HepG2 (cell line): ENCODE results near the gene MRRF.

ENCODE experiments used
- CTCF ChIP-seq: sonication (generic); formaldehyde crosslinking; IDR thresholded peaks from 2 replicates; pipeline ENCODE4 v1.5.0; 2020; ENCODE audit warnings: mild to moderate bottlenecking, missing genetic modification reagents, moderate library complexity
- EED ChIP-seq: sonication (generic); formaldehyde crosslinking; IDR thresholded peaks from 2 replicates; pipeline ENCODE4 v1.5.0; 2020; ENCODE audit warnings: mild to moderate bottlenecking, missing genetic modification reagents
- FOXC1 ChIP-seq: sonication (generic); formaldehyde crosslinking; IDR thresholded peaks from 2 replicates; pipeline ENCODE4 v1.8.0; 2022; ENCODE audit warnings: mild to moderate bottlenecking, missing genetic modification reagents, borderline replicate concordance
- KDM1A ChIP-seq: IDR thresholded peaks from 2 replicates; pipeline ENCODE4 v1.6.1; 2016; ENCODE audit warnings: missing compliant biosample characterization
- LRRFIP1 ChIP-seq: sonication (generic); formaldehyde crosslinking; conservative IDR thresholded peaks from 2 replicates; pipeline ENCODE4 v1.4.0; 2020; ENCODE audit warnings: missing genetic modification reagents
- MEIS1 ChIP-seq: sonication (generic); formaldehyde crosslinking; IDR thresholded peaks from 2 replicates; pipeline ENCODE4 v1.9.0; 2021; ENCODE audit warnings: mild to moderate bottlenecking, missing genetic modification reagents, moderate library complexity, borderline replicate concordance
- MNT ChIP-seq: fragments of 450-650 bp; IDR thresholded peaks from 2 replicates; pipeline ENCODE4 v1.6.1; 2016
- NBN ChIP-seq: fragments of 450-650 bp; conservative IDR thresholded peaks from 2 replicates; pipeline ENCODE4 v1.6.1; 2017
- PATZ1 ChIP-seq: sonication (generic); formaldehyde crosslinking; IDR thresholded peaks from 2 replicates; pipeline ENCODE4 v1.4.0; 2020; ENCODE audit warnings: missing genetic modification reagents
- PCBP1 ChIP-seq: fragments of 200-400 bp; formaldehyde crosslinking; IDR thresholded peaks from 2 replicates; pipeline ENCODE4 v1.6.1; 2017; ENCODE audit warnings: mild to moderate bottlenecking, low read depth, low read length, borderline replicate concordance
- POLR2A ChIP-seq, 2 experiments: IDR thresholded peaks; 2 replicates each; pipeline ENCODE4 v1.6.1; 2011; ENCODE audit warnings: low read depth in 2 of 2, low read length in 2 of 2, mild to moderate bottlenecking in 1 of 2, moderate library complexity in 1 of 2; ENCODE audit not compliant: insufficient read depth in 1 of 2
- SMC3 ChIP-seq: IDR thresholded peaks from 2 replicates; pipeline ENCODE4 v1.6.1; 2011; ENCODE audit warnings: low read length, improper control_type of control experiment
- ZBTB33 ChIP-seq: sonication (generic); formaldehyde crosslinking; IDR thresholded peaks from 2 replicates; pipeline ENCODE4 v1.4.0; 2020; ENCODE audit warnings: missing genetic modification reagents
- ZNF850 ChIP-seq: sonication (generic); formaldehyde crosslinking; conservative IDR thresholded peaks from 2 replicates; pipeline ENCODE4 v1.9.0; 2021; ENCODE audit warnings: mild to moderate bottlenecking, missing genetic modification reagents

- TF ChIP-seq ZBTB33 (CRISPR knock-in tag) (no peak), CTCF (CRISPR knock-in tag) (no peak), NBN (no peak), EED (CRISPR knock-in tag) (no peak), ZNF850 (no peak), SMC3 (no peak), PCBP1 (no peak), LRRFIP1 (CRISPR knock-in tag) (no peak), PATZ1 (CRISPR knock-in tag) (no peak), MEIS1 (CRISPR knock-in tag) (no peak), KDM1A (CRISPR knock-in tag) (no peak), FOXC1 (CRISPR knock-in tag) (no peak), MNT (no peak), POLR2A (IDR thresholded peaks at IDR 0.05; ENCODE audit: insufficient read depth in 1 of 2, low read depth in 2 of 2, low read length in 2 of 2) (no peak)
Observed at GRCh38 chr9:122219856-122220672, 44.6 kb upstream of the MRRF start.
